Upper lobe of left lung (tissue), 6 donors: ENCODE measurements around the gene ANKS3. TPM values are rescaled to one million over a fixed set of nuclear protein-coding genes. Genes with fewer than 3 reads are reported as not detected.
A peak's percentile ranks its signal among the peaks of the same experiment; 100 is the strongest.

Experiments used
- ATAC-seq, 2 donors: fragments of 200-7000 bp; cut with Tn5 transposase; one replicate each; pipeline ENCODE4 v1.9.1; 2022; ENCODE audit warnings: mild to moderate bottlenecking in 2 of 2, moderate library complexity in 2 of 2; ENCODE audit not compliant: low FRiP score in 2 of 2
- DNase-seq, 2 donors: peaks; one replicate each; pipeline ENCODE4 v3.0.0-alpha.2; 2019 to 2020
- H3K27ac ChIP-seq, 4 donors: fragments of 200-600 bp; sonication (generic); one replicate each; pipeline ENCODE4 v1.5.1; 2016 to 2019
- H3K27me3 ChIP-seq, 4 donors: fragments of 200-600 bp; sonication (generic); one replicate each; pipeline ENCODE4 v1.5.1; 2017 to 2019
- H3K36me3 ChIP-seq, 4 donors: fragments of 200-600 bp; sonication (generic); one replicate each; pipeline ENCODE4 v1.5.1; 2016 to 2019
- H3K4me1 ChIP-seq, 4 donors: fragments of 200-600 bp; sonication (generic); one replicate each; pipeline ENCODE4 v1.5.1; 2018 to 2019
- H3K4me3 ChIP-seq, 4 donors: fragments of 200-600 bp; sonication (generic); one replicate each; pipeline ENCODE4 v1.5.1; 2017 to 2019; ENCODE audit warnings: mild to moderate bottlenecking in 2 of 4, moderate library complexity in 1 of 4
- H3K9me3 ChIP-seq, 4 donors: fragments of 200-600 bp; sonication (generic); one replicate each; pipeline ENCODE4 v1.5.1; 2018 to 2019
- CTCF ChIP-seq, 6 experiments: fragments of 450-650 bp in 4 of 6; fragments of 200-600 bp in 2 of 6; sonication (generic) in 2 of 6; IDR thresholded peaks; one replicate each; pipeline ENCODE4 v1.5.1; 2016 to 2019; ENCODE audit warnings: antibody characterized with exemption in 6 of 6
- EP300 ChIP-seq, 4 donors: sonication (generic); formaldehyde crosslinking; IDR thresholded peaks; one replicate each; pipeline ENCODE4 v1.5.1; 2017; ENCODE audit warnings: antibody characterized with exemption in 4 of 4, control low read depth in 2 of 4
- POLR2A ChIP-seq, 4 donors: fragments of 450-650 bp; IDR thresholded peaks; one replicate each; pipeline ENCODE4 v1.5.1; 2016 to 2017; ENCODE audit warnings: antibody characterized with exemption in 4 of 4, mild to moderate bottlenecking in 2 of 4
- POLR2AphosphoS5 ChIP-seq, 2 donors: sonication (generic); formaldehyde crosslinking; IDR thresholded peaks; one replicate each; pipeline ENCODE4 v1.5.1; 2017; ENCODE audit warnings: antibody characterized with exemption in 2 of 2
- WGBS, 2 donors: methylation state at CpG; one replicate each; pipeline ENCODE4 v1.1.5; 2017 to 2018; 5-methylcytosine and 5-hydroxymethylcytosine counted together
- total RNA-seq, 6 donors: library from RNA; depleted of rRNA in 4 of 6; stranded (reverse); fragments of >200 nt in 4 of 6; gene quantifications; one replicate each; pipeline versions ENCODE4 v1.1.0 to v1.2.1, GENCODE V29; 2016 to 2021
- donor health status: DM: no; HTN: no; CAD: no; lungs with moderate emphysema.
- donor health status: DM: no; HTN: yes; CAD: no; lungs with severe emphysema.

Gene ANKS3
- total RNA-seq, 6 donors from 2014 or later = 17.9 to 67.1 (median 20.0) TPM

- peak overlapping the region in 2 of 4 donors; percentile 80 to 89 for H3K27ac ChIP-seq
- no peaks in the 10 kb centered on the region for H3K9me3 ChIP-seq
- no peak for ATAC-seq
- 93 to 94% methylated on average over 8 to 12 of the region's 12 CpGs for WGBS, 2 donors
- H3K4me1 ChIP-seq = peaks cover 23 to 65% (median 49%) of the 10 kb centered on the region in 4 donors
- peaks cover 8 to 83% (median 65%) of the 10 kb centered on the region in 4 donors for H3K36me3 ChIP-seq
- no peak for DNase-seq
- no peak overlapping the region for H3K4me3 ChIP-seq
- no peaks in the 10 kb centered on the region for H3K27me3 ChIP-seq
- no peak for TF ChIP-seq POLR2AphosphoS5 (IDR thresholded peaks at IDR 0.05)
- no peak for TF ChIP-seq CTCF (IDR thresholded peaks at IDR 0.05)
- TF ChIP-seq POLR2A (IDR thresholded peaks at IDR 0.05) = no peak
- TF ChIP-seq EP300 (IDR thresholded peaks at IDR 0.05) = no peak
Measured at GRCh38 chr16:4656221-4656620, 77.8 kb downstream of the ANKS3 start.

GRCh38 chr16:4655801-4656200, 78.3 kb downstream of the ANKS3 start:
- Histone ChIP-seq H3K36me3 (peaks cover 8 to 87% (median 67%) of the 10 kb centered on the region in 4 donors), H3K27ac (peak overlapping the region; percentile 44 to 89 (median 77))
- DNase-seq = no peak

GRCh38 chr16:4654964-4655590, 79.0 kb downstream of the ANKS3 start:
- Histone ChIP-seq H3K27me3 (no peaks in the 10 kb centered on the region), H3K4me3 (no peak overlapping the region), H3K9me3 (no peaks in the 10 kb centered on the region), H3K4me1 (peaks cover 15 to 65% (median 47%) of the 10 kb centered on the region in 4 donors), H3K27ac (peak overlapping the region; percentile 44 to 89 (median 77)), H3K36me3 (peaks cover 8 to 90% (median 65%) of the 10 kb centered on the region in 4 donors)
- 72 to 87% methylated on average over 4 to 11 of the region's 12 CpGs for WGBS, 2 donors
- no peak for ATAC-seq
- TF ChIP-seq POLR2A (IDR thresholded peaks at IDR 0.05) = no peak
- TF ChIP-seq EP300 (IDR thresholded peaks at IDR 0.05) = no peak
- no peak for TF ChIP-seq POLR2AphosphoS5 (IDR thresholded peaks at IDR 0.05)
- no peak for TF ChIP-seq CTCF (IDR thresholded peaks at IDR 0.05)
- DNase-seq = no peak

More at GRCh38 chr16:4655801-4656200, 78.3 kb downstream of the ANKS3 start:
- TF ChIP-seq CTCF (IDR thresholded peaks at IDR 0.05) (no peak), POLR2A (IDR thresholded peaks at IDR 0.05) (no peak), EP300 (IDR thresholded peaks at IDR 0.05) (no peak), POLR2AphosphoS5 (IDR thresholded peaks at IDR 0.05) (no peak)
- ATAC-seq = no peak
- H3K9me3 ChIP-seq = no peaks in the 10 kb centered on the region
- 89% methylated on average over 6 of the region's 6 CpGs; no CpG with 5 or more reads in 1 of the 2 donors for WGBS, 2 donors
- peaks cover 20 to 65% (median 49%) of the 10 kb centered on the region in 4 donors for H3K4me1 ChIP-seq
- H3K27me3 ChIP-seq = no peaks in the 10 kb centered on the region
- H3K4me3 ChIP-seq = no peak overlapping the region

GRCh38 chr16:4654011-4654963, 79.8 kb downstream of the ANKS3 start:
- H3K36me3 ChIP-seq = peaks cover 8 to 88% (median 61%) of the 10 kb centered on the region in 4 donors
- no peaks in the 10 kb centered on the region for H3K27me3 ChIP-seq
- no peak overlapping the region for H3K4me3 ChIP-seq
- TF ChIP-seq EP300 (IDR thresholded peaks at IDR 0.05) = peak in 1 of 4 donors; percentile 20
- peak in 2 of 6 experiments; percentile 21 to 31 for TF ChIP-seq CTCF (IDR thresholded peaks at IDR 0.05)
- peak in 1 of 4 donors; percentile 15 for TF ChIP-seq POLR2A (IDR thresholded peaks at IDR 0.05)
- no peak for TF ChIP-seq POLR2AphosphoS5 (IDR thresholded peaks at IDR 0.05)
- ATAC-seq (peak; percentile 56 to 91), DNase-seq (peak in 1 of 2 donors; percentile 90)
- H3K4me1 ChIP-seq = peaks cover 15 to 68% (median 46%) of the 10 kb centered on the region in 4 donors
- no peaks in the 10 kb centered on the region for H3K9me3 ChIP-seq
- H3K27ac ChIP-seq = peak overlapping the region; percentile 44 to 89 (median 77)
- WGBS, 2 donors = 64% methylated on average over 15 to 16 of the region's 16 CpGs
